Measurements from ENCODE around the gene RPL13.
"Not testable (repeated sequence)": the region's sequence is repeated elsewhere in the genome, so short reads cannot be mapped to it uniquely, and the experiment has no call there.

The RPL13 gene

GRCh38 chr16:89577055-89577759 lies 16.7 kb downstream of the RPL13 start:
- DNase-seq = no peak

GRCh38 chr16:89579351-89579750 lies 18.9 kb downstream of the RPL13 start:
- DNase-seq = no peak

- peak; percentile 98 for DNase-seq
Observed at GRCh38 chr16:89581045-89581695, 20.7 kb downstream of the RPL13 start.

GRCh38 chr16:89581861-89582563 lies 21.5 kb downstream of the RPL13 start:
- DNase-seq = no peak

- no peak for DNase-seq
Observed at GRCh38 chr16:89582614-89583196, 22.2 kb downstream of the RPL13 start.

GRCh38 chr16:89583197-89583894 lies 22.9 kb downstream of the RPL13 start:
- no peak for DNase-seq

- DNase-seq = no peak
Observed at GRCh38 chr16:89583895-89584644, 23.6 kb downstream of the RPL13 start.

GRCh38 chr16:89584768-89585549 lies 24.5 kb downstream of the RPL13 start:
- DNase-seq = no peak

GRCh38 chr16:89586218-89586617 lies 25.7 kb downstream of the RPL13 start:
- DNase-seq = no peak

- DNase-seq = no peak
Observed at GRCh38 chr16:89586853-89587252, 26.4 kb downstream of the RPL13 start.

GRCh38 chr16:89587676-89588075 lies 27.2 kb downstream of the RPL13 start:
- not testable (repeated sequence) for DNase-seq

GRCh38 chr16:89588413-89589109 lies 28.1 kb downstream of the RPL13 start:
- DNase-seq = no peak

- DNase-seq = no peak
Observed at GRCh38 chr16:89589241-89589926, 28.9 kb downstream of the RPL13 start.

- no peak for DNase-seq
Observed at GRCh38 chr16:89593841-89594240, 33.4 kb downstream of the RPL13 start.

GRCh38 chr16:89595330-89596060 lies 35.0 kb downstream of the RPL13 start:
- DNase-seq = no peak

GRCh38 chr16:89596061-89596689 lies 35.7 kb downstream of the RPL13 start:
- DNase-seq = no peak

GRCh38 chr16:89596957-89597649 lies 36.6 kb downstream of the RPL13 start:
- no peak for DNase-seq

GRCh38 chr16:89598199-89598598 lies 37.7 kb downstream of the RPL13 start:
- peak; percentile 37 for DNase-seq

Data from fibroblast of skin of abdomen (primary cell).